ENCODE data around the gene ALKBH5. TPM values are rescaled to one million over a fixed set of nuclear protein-coding genes. Genes with fewer than 3 reads are reported as not detected.
A peak's percentile ranks its signal among the peaks of the same experiment; 100 is the strongest.

The ALKBH5 gene
- polyA plus RNA-seq, 1 donor from 2014 or later: 55.0 TPM

DNA sequence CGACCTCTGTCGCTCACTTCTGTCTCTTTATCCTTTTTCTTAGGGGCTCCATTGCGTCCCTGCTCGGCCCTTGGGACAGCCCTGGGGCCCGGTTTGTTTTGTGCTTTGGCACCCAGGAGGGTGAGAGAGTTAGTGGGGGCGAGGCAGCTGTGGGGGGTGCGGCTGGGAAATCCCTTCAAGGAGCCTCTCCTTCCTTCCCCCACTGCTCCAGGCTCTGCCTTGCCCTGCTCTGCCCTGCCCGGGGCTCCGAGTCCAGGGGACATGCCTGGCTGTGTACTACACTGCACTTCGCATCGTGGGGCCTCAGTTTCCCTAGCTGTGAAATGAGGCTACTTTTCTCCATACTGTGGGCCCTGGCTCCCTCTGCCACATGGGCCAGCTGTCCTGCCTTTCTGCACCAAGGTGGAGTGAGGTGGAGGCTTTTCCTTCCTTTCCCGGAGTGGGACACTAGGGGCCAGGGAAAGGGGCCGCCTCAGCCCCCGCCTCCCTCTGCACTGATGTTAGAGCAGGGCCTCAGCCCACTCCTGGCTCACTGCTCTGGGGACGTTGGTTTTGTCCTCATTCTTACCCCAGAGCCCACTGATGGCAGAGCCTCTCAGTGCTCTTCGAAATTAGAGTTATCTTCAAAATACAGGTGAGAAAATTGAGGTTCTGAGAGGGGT, 42.8 kb downstream of the ALKBH5 start:
- Histone ChIP-seq H3K9me3 (ENCODE audit: low read length) (no peaks in the 10 kb centered on the region), H3K9me2 (ENCODE audit: insufficient read depth, low read length) (no peaks in the 10 kb centered on the region), H4K20me1 (ENCODE audit: insufficient read depth) (no peaks in the 10 kb centered on the region), H3K27ac (ENCODE audit: low read length) (peak overlapping the region; percentile 24), H3K79me2 (replicated peaks; ENCODE audit: insufficient read depth, low read length) (peaks cover 51% of the 10 kb centered on the region), H3K4me2 (ENCODE audit: low read length) (peak overlapping the region; percentile 99), H2AFZ (ENCODE audit: low read depth, low read length) (peak overlapping the region; percentile 49), H3K4me3 (ENCODE audit: low read length) (peak overlapping the region; percentile 88), H3K27me3 (ENCODE audit: insufficient read depth, low read depth, low read length) (no peaks in the 10 kb centered on the region), H3F3A (ENCODE audit: insufficient read depth, low read length, poor library complexity, severe bottlenecking) (peaks cover 3% of the 10 kb centered on the region), H3K9ac (ENCODE audit: low read length) (peak overlapping the region; percentile 81), H3K36me3 (ENCODE audit: insufficient read depth, low read length) (no peaks in the 10 kb centered on the region)
- TF ChIP-seq TAF1 (IDR thresholded peaks at IDR 0.05; ENCODE audit: low read depth) (no peak), EP300 (conservative IDR thresholded peaks at IDR 0.05; ENCODE audit: poor library complexity, severe bottlenecking) (no peak), POLR2AphosphoS5 (IDR thresholded peaks at IDR 0.05) (no peak), SMC3 (conservative IDR thresholded peaks at IDR 0.05; ENCODE audit: poor library complexity) (no peak), RAD21 (conservative IDR thresholded peaks at IDR 0.05) (no peak), EZH2 (IDR thresholded peaks at IDR 0.05; ENCODE audit: borderline replicate concordance, insufficient read depth, low read length, poor library complexity, severe bottlenecking) (no peak), MXI1 (conservative IDR thresholded peaks at IDR 0.05; ENCODE audit: poor library complexity, severe bottlenecking) (no peak)
- TF ChIP-seq, protein P1, sequence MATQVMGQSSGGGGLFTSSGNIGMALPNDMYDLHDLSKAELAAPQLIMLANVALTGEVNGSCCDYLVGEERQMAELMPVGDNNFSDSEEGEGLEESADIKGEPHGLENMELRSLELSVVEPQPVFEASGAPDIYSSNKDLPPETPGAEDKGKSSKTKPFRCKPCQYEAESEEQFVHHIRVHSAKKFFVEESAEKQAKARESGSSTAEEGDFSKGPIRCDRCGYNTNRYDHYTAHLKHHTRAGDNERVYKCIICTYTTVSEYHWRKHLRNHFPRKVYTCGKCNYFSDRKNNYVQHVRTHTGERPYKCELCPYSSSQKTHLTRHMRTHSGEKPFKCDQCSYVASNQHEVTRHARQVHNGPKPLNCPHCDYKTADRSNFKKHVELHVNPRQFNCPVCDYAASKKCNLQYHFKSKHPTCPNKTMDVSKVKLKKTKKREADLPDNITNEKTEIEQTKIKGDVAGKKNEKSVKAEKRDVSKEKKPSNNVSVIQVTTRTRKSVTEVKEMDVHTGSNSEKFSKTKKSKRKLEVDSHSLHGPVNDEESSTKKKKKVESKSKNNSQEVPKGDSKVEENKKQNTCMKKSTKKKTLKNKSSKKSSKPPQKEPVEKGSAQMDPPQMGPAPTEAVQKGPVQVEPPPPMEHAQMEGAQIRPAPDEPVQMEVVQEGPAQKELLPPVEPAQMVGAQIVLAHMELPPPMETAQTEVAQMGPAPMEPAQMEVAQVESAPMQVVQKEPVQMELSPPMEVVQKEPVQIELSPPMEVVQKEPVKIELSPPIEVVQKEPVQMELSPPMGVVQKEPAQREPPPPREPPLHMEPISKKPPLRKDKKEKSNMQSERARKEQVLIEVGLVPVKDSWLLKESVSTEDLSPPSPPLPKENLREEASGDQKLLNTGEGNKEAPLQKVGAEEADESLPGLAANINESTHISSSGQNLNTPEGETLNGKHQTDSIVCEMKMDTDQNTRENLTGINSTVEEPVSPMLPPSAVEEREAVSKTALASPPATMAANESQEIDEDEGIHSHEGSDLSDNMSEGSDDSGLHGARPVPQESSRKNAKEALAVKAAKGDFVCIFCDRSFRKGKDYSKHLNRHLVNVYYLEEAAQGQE (IDR thresholded peaks at IDR 0.05; ENCODE audit: borderline replicate concordance): no peak
- TF ChIP-seq, protein P2, sequence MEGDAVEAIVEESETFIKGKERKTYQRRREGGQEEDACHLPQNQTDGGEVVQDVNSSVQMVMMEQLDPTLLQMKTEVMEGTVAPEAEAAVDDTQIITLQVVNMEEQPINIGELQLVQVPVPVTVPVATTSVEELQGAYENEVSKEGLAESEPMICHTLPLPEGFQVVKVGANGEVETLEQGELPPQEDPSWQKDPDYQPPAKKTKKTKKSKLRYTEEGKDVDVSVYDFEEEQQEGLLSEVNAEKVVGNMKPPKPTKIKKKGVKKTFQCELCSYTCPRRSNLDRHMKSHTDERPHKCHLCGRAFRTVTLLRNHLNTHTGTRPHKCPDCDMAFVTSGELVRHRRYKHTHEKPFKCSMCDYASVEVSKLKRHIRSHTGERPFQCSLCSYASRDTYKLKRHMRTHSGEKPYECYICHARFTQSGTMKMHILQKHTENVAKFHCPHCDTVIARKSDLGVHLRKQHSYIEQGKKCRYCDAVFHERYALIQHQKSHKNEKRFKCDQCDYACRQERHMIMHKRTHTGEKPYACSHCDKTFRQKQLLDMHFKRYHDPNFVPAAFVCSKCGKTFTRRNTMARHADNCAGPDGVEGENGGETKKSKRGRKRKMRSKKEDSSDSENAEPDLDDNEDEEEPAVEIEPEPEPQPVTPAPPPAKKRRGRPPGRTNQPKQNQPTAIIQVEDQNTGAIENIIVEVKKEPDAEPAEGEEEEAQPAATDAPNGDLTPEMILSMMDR (IDR thresholded peaks at IDR 0.05; ENCODE audit: poor library complexity, severe bottlenecking): no peak

DNA sequence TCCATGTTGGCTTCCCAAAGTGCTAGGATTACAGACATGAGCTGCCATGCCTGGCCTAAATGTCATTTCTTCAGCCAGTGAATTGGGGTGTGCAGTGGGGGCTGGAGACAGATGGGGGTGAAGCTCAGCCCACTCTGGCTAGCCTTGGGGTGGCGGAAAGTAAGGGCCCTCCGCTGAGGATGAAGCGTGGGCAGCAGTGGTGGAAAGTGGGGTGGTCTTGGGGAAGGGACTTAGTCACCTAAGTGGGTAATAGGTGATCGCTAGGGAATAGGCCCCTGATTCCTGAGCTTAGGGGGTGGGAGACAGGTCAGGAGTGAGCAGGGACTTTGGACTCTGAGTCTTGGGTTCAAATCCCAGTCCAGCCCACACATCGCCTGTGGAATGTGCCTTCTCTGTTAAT, 44.0 kb downstream of the ALKBH5 start:
- H3K79me2 ChIP-seq (replicated peaks; ENCODE audit: insufficient read depth, low read length): peaks cover 52% of the 10 kb centered on the region
- H3K27ac ChIP-seq (ENCODE audit: low read length): no peak overlapping the region

More for the DNA sequence above, 44.0 kb downstream of the ALKBH5 start:
- no peak for TF ChIP-seq MXI1 (conservative IDR thresholded peaks at IDR 0.05; ENCODE audit: poor library complexity, severe bottlenecking)
- no peak for TF ChIP-seq RAD21 (conservative IDR thresholded peaks at IDR 0.05)
- TF ChIP-seq EZH2 (IDR thresholded peaks at IDR 0.05; ENCODE audit: borderline replicate concordance, insufficient read depth, low read length, poor library complexity, severe bottlenecking): no peak
- no peak for TF ChIP-seq TAF1 (IDR thresholded peaks at IDR 0.05; ENCODE audit: low read depth)
- TF ChIP-seq EP300 (conservative IDR thresholded peaks at IDR 0.05; ENCODE audit: poor library complexity, severe bottlenecking): no peak
- TF ChIP-seq POLR2AphosphoS5 (IDR thresholded peaks at IDR 0.05): no peak
- TF ChIP-seq SMC3 (conservative IDR thresholded peaks at IDR 0.05; ENCODE audit: poor library complexity): no peak
- TF ChIP-seq, protein P1 (IDR thresholded peaks at IDR 0.05; ENCODE audit: borderline replicate concordance): no peak
- Histone ChIP-seq H4K20me1 (ENCODE audit: insufficient read depth) (no peaks in the 10 kb centered on the region), H3K4me2 (ENCODE audit: low read length) (no peak overlapping the region), H3K36me3 (ENCODE audit: insufficient read depth, low read length) (no peaks in the 10 kb centered on the region), H3F3A (ENCODE audit: insufficient read depth, low read length, poor library complexity, severe bottlenecking) (peaks cover 3% of the 10 kb centered on the region), H3K9ac (ENCODE audit: low read length) (no peak overlapping the region), H3K9me3 (ENCODE audit: low read length) (no peaks in the 10 kb centered on the region), H3K4me3 (ENCODE audit: low read length) (no peak overlapping the region), H2AFZ (ENCODE audit: low read depth, low read length) (no peak overlapping the region), H3K9me2 (ENCODE audit: insufficient read depth, low read length) (no peaks in the 10 kb centered on the region), H3K27me3 (ENCODE audit: insufficient read depth, low read depth, low read length) (no peaks in the 10 kb centered on the region)

Measured in neural cell (in vitro differentiated cells).